ENCODE measurements around the gene MEIKIN. TPM values are rescaled to one million over a fixed set of nuclear protein-coding genes. Genes with fewer than 3 reads are reported as not detected.

The MEIKIN gene
- total RNA-seq, 5 donors from 2014 or later (not counting 1 experiment from before 2014, with no cell fraction given): 0.22 to 1.6 (median 0.73) TPM; not detected in 1

- H3K4me1 Mint-ChIP-seq: peaks cover 61 to 68% (median 62%) of the 10 kb centered on the region in 3 donors
- DNase-seq (no peak), ATAC-seq (replicated peaks in 1 of 4) (no peak)
- WGBS (ENCODE audit: insufficient coverage): 100% methylated on average over 2 of the region's 4 CpGs
- ChIA-PET POLR2A (no interaction called here), CTCF (no interaction called here)
- Histone ChIP-seq H3K36me3 (ENCODE audit: control insufficient read depth in 2 of 2, extremely low read depth in 1 of 2, insufficient read depth in 1 of 2, low read length in 1 of 2) (no peaks in the 10 kb centered on the region), H3K27me3 (replicated peaks in 1 of 2; ENCODE audit: control insufficient read depth in 2 of 2, extremely low read depth in 1 of 2, insufficient read depth in 2 of 2, low read length in 1 of 2) (no peaks in the 10 kb centered on the region), H3K4me1 (ENCODE audit: control insufficient read depth in 1 of 2, extremely low read depth in 1 of 2, insufficient read depth in 2 of 2, low read length in 2 of 2) (peaks cover 8 to 10% of the 10 kb centered on the region in 2 experiments), H3K4me3 (ENCODE audit: control insufficient read depth in 1 of 2, extremely low read depth in 1 of 2, low read length in 1 of 2) (no peak overlapping the region), H3K27ac (ENCODE audit: low read length) (no peak overlapping the region), H3K9me3 (no peaks in the 10 kb centered on the region)
- no peaks in the 10 kb centered on the region for H3K27me3 Mint-ChIP-seq
- no peak overlapping the region for H3K27ac Mint-ChIP-seq
- peaks cover 10% of the 10 kb centered on the region for H3K36me3 Mint-ChIP-seq
- peak overlapping the region; percentile 23 to 95 (median 55) for H3K4me3 Mint-ChIP-seq
- H3K9me3 Mint-ChIP-seq: no peaks in the 10 kb centered on the region
Measured at GRCh38 chr5:131794586-131794985, 150.9 kb downstream of the MEIKIN start.

GRCh38 chr5:131792896-131793295 lies 152.6 kb downstream of the MEIKIN start:
- H3K27ac ChIP-seq (ENCODE audit: low read length): no peak overlapping the region
- Mint-ChIP-seq H3K9me3 (peaks cover 0 to 3% (median 0%) of the 10 kb centered on the region in 3 donors), H3K27ac (no peak overlapping the region), H3K4me3 (no peak overlapping the region), H3K4me1 (peaks cover 67 to 72% (median 68%) of the 10 kb centered on the region in 3 donors), H3K36me3 (peaks cover 17% of the 10 kb centered on the region), H3K27me3 (no peaks in the 10 kb centered on the region)
- H3K36me3 ChIP-seq (ENCODE audit: control insufficient read depth in 2 of 2, extremely low read depth in 1 of 2, insufficient read depth in 1 of 2, low read length in 1 of 2): no peaks in the 10 kb centered on the region
- ChIA-PET POLR2A (interaction anchor here in 1 of 2 donors (0.6 kb wide), 1 partner anchor 110 kb away, joined by 3 read pairs; no protein-coding TSS in a partner anchor), CTCF (no interaction called here)
- no peaks in the 10 kb centered on the region for H3K27me3 ChIP-seq (replicated peaks in 1 of 2; ENCODE audit: control insufficient read depth in 2 of 2, extremely low read depth in 1 of 2, insufficient read depth in 2 of 2, low read length in 1 of 2)
- H3K4me3 ChIP-seq (ENCODE audit: control insufficient read depth in 1 of 2, extremely low read depth in 1 of 2, low read length in 1 of 2): no peak overlapping the region
- peaks cover 8 to 10% of the 10 kb centered on the region in 2 experiments for H3K4me1 ChIP-seq (ENCODE audit: control insufficient read depth in 1 of 2, extremely low read depth in 1 of 2, insufficient read depth in 2 of 2, low read length in 2 of 2)
- DNase-seq: no peak
- no peaks in the 10 kb centered on the region for H3K9me3 ChIP-seq
- ATAC-seq (replicated peaks in 1 of 4): no peak
- no CpG with 5 or more reads among the region's 2 CpGs for WGBS (ENCODE audit: insufficient coverage)

DNA sequence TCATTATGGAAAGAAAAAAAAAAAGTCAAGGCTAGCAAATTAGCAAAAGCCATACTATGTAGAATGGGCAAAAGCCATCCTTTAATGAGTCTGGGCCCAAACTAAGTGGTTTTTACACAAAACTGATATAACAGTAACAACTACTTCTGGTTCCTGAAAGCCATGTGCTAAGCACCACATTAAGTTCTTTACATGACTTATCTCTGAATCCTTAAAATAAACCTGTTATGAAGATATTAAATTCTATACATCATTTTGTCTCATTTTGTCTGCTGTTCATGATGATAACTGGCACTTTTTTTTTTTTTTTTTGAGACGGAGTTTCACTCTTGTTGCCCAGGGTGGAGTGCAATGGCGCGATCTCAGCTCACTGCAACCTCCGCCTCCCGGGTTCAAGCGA lies 153.6 kb downstream of the MEIKIN start:
- Histone ChIP-seq H3K27me3 (replicated peaks in 1 of 2; ENCODE audit: control insufficient read depth in 2 of 2, extremely low read depth in 1 of 2, insufficient read depth in 2 of 2, low read length in 1 of 2) (no peaks in the 10 kb centered on the region), H3K4me1 (ENCODE audit: control insufficient read depth in 1 of 2, extremely low read depth in 1 of 2, insufficient read depth in 2 of 2, low read length in 2 of 2) (peaks cover 4 to 7% of the 10 kb centered on the region in 2 experiments), H3K27ac (ENCODE audit: low read length) (no peak overlapping the region), H3K9me3 (no peaks in the 10 kb centered on the region), H3K4me3 (ENCODE audit: control insufficient read depth in 1 of 2, extremely low read depth in 1 of 2, low read length in 1 of 2) (no peak overlapping the region), H3K36me3 (ENCODE audit: control insufficient read depth in 2 of 2, extremely low read depth in 1 of 2, insufficient read depth in 1 of 2, low read length in 1 of 2) (no peaks in the 10 kb centered on the region)
- Mint-ChIP-seq H3K9me3 (peaks cover 0 to 3% (median 0%) of the 10 kb centered on the region in 3 donors), H3K36me3 (peaks cover 20% of the 10 kb centered on the region), H3K27me3 (no peaks in the 10 kb centered on the region), H3K4me1 (peaks cover 72 to 76% (median 75%) of the 10 kb centered on the region in 3 donors), H3K4me3 (no peak overlapping the region), H3K27ac (no peak overlapping the region)
- no peak for DNase-seq
- CTCF ChIA-PET: no interaction called here
- POLR2A ChIA-PET: no interaction called here
- no peak for ATAC-seq (replicated peaks in 1 of 4)
- WGBS (ENCODE audit: insufficient coverage): no CpG with 5 or more reads among the region's 6 CpGs

DNA sequence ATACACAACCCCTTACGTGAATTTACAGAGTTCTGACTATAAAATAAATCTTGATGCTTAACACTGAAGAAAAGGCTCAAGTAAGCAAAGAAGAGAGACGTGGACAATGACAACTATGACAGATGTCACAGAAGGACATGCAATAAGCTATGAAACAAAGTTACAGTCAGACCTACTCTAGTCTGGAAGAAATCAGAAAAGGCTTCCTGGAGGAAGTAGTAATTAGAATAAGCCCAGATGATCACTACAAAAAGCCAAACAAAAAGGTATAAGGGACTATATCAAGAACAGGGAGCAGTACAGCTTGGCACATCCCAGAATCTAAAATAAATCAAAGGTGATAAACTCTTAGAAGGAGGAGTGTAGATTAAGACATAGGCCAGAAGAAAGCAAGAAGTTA lies 154.9 kb downstream of the MEIKIN start:
- Mint-ChIP-seq H3K4me1 (peaks cover 74 to 75% (median 74%) of the 10 kb centered on the region in 3 donors), H3K36me3 (peaks cover 20% of the 10 kb centered on the region), H3K4me3 (no peak overlapping the region), H3K27ac (no peak overlapping the region), H3K9me3 (peaks cover 0 to 3% (median 0%) of the 10 kb centered on the region in 3 donors), H3K27me3 (no peaks in the 10 kb centered on the region)
- Histone ChIP-seq H3K27ac (ENCODE audit: low read length) (no peak overlapping the region), H3K9me3 (no peaks in the 10 kb centered on the region), H3K4me3 (ENCODE audit: control insufficient read depth in 1 of 2, extremely low read depth in 1 of 2, low read length in 1 of 2) (no peak overlapping the region), H3K36me3 (ENCODE audit: control insufficient read depth in 2 of 2, extremely low read depth in 1 of 2, insufficient read depth in 1 of 2, low read length in 1 of 2) (no peaks in the 10 kb centered on the region), H3K4me1 (ENCODE audit: control insufficient read depth in 1 of 2, extremely low read depth in 1 of 2, insufficient read depth in 2 of 2, low read length in 2 of 2) (peaks cover 2 to 7% of the 10 kb centered on the region in 2 experiments), H3K27me3 (replicated peaks in 1 of 2; ENCODE audit: control insufficient read depth in 2 of 2, extremely low read depth in 1 of 2, insufficient read depth in 2 of 2, low read length in 1 of 2) (no peaks in the 10 kb centered on the region)
- ChIA-PET POLR2A (interaction anchor here (0.5 to 0.6 kb wide), 2 partner anchors 144 to 257 kb away, joined by 3 to 5 read pairs; no protein-coding TSS in a partner anchor), CTCF (no interaction called here)
- DNase-seq (no peak), ATAC-seq (replicated peaks in 1 of 4) (no peak)
- WGBS (ENCODE audit: insufficient coverage): no CpG with 5 or more reads among the region's 2 CpGs

- POLR2A ChIA-PET: interaction anchor here in 1 of 2 donors (0.5 to 0.6 kb wide), 2 partner anchors 256 to 1018 kb away, joined by 3 read pairs; no protein-coding TSS in a partner anchor
- CTCF ChIA-PET: no interaction called here
Measured at GRCh38 chr5:131789765-131790164, 155.7 kb downstream of the MEIKIN start.

DNA sequence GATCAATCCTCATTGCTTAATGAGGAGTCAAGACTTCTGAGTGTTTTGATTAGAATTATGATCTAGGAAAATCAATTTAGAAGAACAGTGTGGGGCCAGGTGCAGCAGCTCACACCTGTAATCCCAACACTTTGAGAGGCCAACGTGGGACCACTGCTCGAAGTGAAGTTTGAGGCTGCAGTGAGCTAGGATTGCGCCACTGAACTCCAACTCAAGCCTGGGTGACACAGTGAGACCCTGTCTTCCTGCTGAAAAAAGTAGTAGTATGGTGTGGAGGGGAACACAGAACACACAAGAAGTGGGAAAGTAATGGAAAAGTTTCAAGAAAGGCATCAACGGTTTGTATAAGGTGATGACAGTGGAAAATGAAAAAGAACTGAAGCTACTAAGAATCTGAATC lies 157.7 kb downstream of the MEIKIN start:
- Mint-ChIP-seq H3K27ac (no peak overlapping the region), H3K36me3 (peaks cover 26% of the 10 kb centered on the region), H3K4me3 (peak overlapping the region in 1 of 3 donors; percentile 2), H3K9me3 (peaks cover 0 to 3% (median 0%) of the 10 kb centered on the region in 3 donors), H3K4me1 (peaks cover 61 to 62% (median 62%) of the 10 kb centered on the region in 3 donors), H3K27me3 (no peaks in the 10 kb centered on the region)
- ATAC-seq (replicated peaks in 1 of 4): no peak
- ChIA-PET POLR2A (no interaction called here), CTCF (interaction anchor here in 1 of 2 donors (0.7 kb wide), 1 partner anchor 264 kb away, joined by 5 read pairs; no protein-coding TSS in a partner anchor)
- H3K36me3 ChIP-seq (ENCODE audit: control insufficient read depth in 2 of 2, extremely low read depth in 1 of 2, insufficient read depth in 1 of 2, low read length in 1 of 2): no peaks in the 10 kb centered on the region
- no peaks in the 10 kb centered on the region for H3K27me3 ChIP-seq (replicated peaks in 1 of 2; ENCODE audit: control insufficient read depth in 2 of 2, extremely low read depth in 1 of 2, insufficient read depth in 2 of 2, low read length in 1 of 2)
- DNase-seq: no peak
- no peak overlapping the region for H3K4me3 ChIP-seq (ENCODE audit: control insufficient read depth in 1 of 2, extremely low read depth in 1 of 2, low read length in 1 of 2)
- H3K4me1 ChIP-seq (ENCODE audit: control insufficient read depth in 1 of 2, extremely low read depth in 1 of 2, insufficient read depth in 2 of 2, low read length in 2 of 2): peaks cover 0 to 3% of the 10 kb centered on the region in 2 experiments
- 93% methylated on average over 3 of the region's 4 CpGs for WGBS (ENCODE audit: insufficient coverage)
- no peaks in the 10 kb centered on the region for H3K9me3 ChIP-seq
- H3K27ac ChIP-seq (ENCODE audit: low read length): no peak overlapping the region

More at GRCh38 chr5:131789765-131790164, 155.7 kb downstream of the MEIKIN start:
- peaks cover 0 to 3% (median 0%) of the 10 kb centered on the region in 3 donors for H3K9me3 Mint-ChIP-seq
- no peaks in the 10 kb centered on the region for H3K27me3 ChIP-seq (replicated peaks in 1 of 2; ENCODE audit: control insufficient read depth in 2 of 2, extremely low read depth in 1 of 2, insufficient read depth in 2 of 2, low read length in 1 of 2)
- H3K4me1 ChIP-seq (ENCODE audit: control insufficient read depth in 1 of 2, extremely low read depth in 1 of 2, insufficient read depth in 2 of 2, low read length in 2 of 2): peaks cover 0 to 7% of the 10 kb centered on the region in 2 experiments
- H3K4me3 ChIP-seq (ENCODE audit: control insufficient read depth in 1 of 2, extremely low read depth in 1 of 2, low read length in 1 of 2): no peak overlapping the region
- no peak for DNase-seq
- ATAC-seq (replicated peaks in 1 of 4): no peak
- WGBS (ENCODE audit: insufficient coverage): 96% methylated on average over 3 of the region's 3 CpGs
- H3K36me3 ChIP-seq (ENCODE audit: control insufficient read depth in 2 of 2, extremely low read depth in 1 of 2, insufficient read depth in 1 of 2, low read length in 1 of 2): no peaks in the 10 kb centered on the region
- H3K9me3 ChIP-seq: no peaks in the 10 kb centered on the region
- peaks cover 66 to 68% (median 68%) of the 10 kb centered on the region in 3 donors for H3K4me1 Mint-ChIP-seq
- H3K36me3 Mint-ChIP-seq: peaks cover 20% of the 10 kb centered on the region
- H3K27ac Mint-ChIP-seq: no peak overlapping the region
- H3K27me3 Mint-ChIP-seq: no peaks in the 10 kb centered on the region
- H3K4me3 Mint-ChIP-seq: no peak overlapping the region
- no peak overlapping the region for H3K27ac ChIP-seq (ENCODE audit: low read length)
